NCI-H345 treated with DMSO at 0.1 percent for 48 hours (cell line): ENCODE results near the gene PNCK.
"Not testable (repeated sequence)": the region's sequence is repeated elsewhere in the genome, so short reads cannot be mapped to it uniquely, and the experiment has no call there.

Experiments
- DNase-seq: peaks from one replicate; lab custom pipeline; 2025; ENCODE audit not compliant: unreplicated experiment; lab: John Stamatoyannopoulos, UW

The PNCK gene

DNA sequence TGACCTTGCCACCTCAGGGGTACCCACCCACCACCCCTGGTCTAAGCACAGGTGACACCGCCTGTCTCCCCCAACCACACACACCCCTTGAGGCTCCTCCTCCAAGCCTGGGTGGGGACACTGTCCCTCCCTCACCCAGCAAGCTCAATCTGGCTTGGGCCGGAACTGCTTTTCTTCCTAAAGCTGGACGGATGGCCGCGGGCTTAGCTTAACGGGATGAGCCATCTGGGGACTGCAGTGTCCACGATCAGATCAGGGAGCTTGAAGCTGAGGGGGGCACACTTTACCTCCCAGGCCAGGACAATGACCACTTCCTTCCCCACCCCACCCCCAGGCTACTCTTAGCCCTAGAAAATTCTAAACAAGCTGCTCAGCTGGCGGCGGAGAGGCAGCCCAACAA lies 13.1 kb upstream of the PNCK start:
- DNase-seq = no peak

DNA sequence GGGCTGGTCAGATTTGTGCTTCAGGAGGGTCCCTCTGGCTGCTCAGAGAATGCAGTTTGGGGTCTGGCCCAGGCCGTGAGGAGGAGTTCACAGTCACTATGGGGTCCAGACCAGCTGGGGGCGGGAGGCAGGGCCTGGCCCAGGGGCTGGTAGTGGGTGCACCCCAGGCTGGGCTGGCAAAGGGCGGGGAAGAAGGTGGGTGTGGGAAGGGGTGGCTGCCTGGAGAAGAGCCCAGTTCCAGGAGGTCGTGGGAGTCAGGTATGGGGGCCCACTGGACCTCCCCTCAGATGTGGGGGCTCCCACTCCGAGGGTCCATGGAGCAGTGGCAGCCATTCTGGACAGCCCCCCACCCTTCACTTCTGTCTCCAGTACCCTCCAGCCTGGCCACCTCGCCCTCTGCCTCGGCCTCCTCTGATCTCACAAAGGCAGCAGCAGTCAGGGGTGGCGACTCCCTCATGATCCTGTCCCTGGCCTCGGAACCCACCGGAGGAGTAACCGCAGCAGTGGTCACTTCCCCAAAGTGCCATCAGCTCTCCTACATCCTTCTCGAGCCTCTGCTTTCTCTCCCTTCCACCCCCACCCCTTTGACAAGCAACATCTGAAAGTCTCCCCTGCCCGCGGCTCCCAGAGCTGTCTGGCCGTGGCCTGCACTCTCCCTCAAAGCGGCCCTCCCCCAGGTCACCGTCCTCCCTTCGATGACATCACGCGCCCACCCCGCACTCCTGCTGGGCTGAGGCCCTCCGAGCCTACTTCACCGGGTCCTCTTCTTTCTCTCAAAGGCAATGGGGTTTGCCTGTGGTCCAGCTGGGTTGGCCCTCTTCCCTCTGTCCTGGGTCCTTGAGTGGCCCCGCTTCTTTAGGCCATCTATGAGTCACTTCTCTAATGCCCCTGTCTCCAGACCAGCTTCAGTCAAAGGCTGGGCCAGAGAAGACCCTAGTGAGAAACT lies 12.4 kb upstream of the PNCK start:
- no peak for DNase-seq

DNA sequence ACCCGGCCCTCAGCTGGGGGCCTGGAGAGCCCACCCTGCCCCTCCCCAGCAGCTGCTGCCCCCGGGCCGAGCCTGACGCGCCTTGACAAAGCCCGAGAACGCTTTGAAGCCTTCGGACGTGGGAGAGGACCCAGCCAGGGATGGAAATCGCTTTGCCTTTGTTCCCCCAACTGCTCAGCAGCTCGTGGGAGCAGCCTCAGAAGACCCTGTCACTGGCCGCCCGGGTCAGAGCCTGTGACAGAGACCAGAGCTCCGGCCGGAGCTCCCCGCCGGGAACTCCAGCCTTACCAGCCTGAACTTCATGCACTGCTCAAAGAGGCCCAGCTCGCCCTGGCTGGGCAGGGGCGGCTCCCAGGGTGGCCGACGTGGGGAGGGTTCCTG lies 11.5 kb upstream of the PNCK start:
- DNase-seq = no peak

- no peak for DNase-seq
Observed at GRCh38 chrX:153684467-153685155, 11.0 kb upstream of the PNCK start.

- not testable (repeated sequence) for DNase-seq
Observed at GRCh38 chrX:153683486-153683885, 9.9 kb upstream of the PNCK start.

- no peak for DNase-seq
Observed at GRCh38 chrX:153681175-153681574, 7.6 kb upstream of the PNCK start.

DNA sequence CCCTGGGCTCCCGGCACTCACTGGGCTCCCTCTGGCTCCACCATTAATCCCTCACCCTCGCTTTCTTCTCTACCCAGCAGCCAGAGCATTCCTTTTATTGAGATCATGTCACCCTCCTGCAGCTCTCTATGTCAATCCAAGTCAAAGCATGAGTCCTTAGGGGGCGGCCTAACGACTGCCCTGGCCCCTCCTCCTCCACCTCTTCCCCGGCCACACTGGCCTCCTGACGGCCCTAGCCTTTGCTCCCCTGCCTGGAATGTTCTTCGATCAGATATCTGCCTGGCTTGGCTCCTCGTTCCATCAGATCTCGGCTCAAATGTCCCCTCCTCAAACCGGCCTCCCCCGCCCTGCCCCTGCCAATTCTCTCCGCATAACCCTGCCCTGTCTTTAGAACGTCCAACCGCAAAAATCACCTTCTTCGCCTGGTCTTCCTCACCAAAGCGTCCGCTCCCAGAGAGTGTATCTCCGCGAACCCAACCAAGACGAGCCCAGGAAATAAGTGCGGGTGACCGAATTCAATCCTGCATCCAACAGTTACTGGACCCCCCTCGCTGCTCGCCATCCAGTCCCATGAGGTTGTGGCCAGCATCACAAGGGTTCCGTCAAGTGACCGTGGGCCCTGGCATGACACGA lies 722 bp upstream of the PNCK start:
- no peak for DNase-seq

- no peak for DNase-seq
Observed at GRCh38 chrX:153672531-153673427, 834 bp downstream of the PNCK start.

DNA sequence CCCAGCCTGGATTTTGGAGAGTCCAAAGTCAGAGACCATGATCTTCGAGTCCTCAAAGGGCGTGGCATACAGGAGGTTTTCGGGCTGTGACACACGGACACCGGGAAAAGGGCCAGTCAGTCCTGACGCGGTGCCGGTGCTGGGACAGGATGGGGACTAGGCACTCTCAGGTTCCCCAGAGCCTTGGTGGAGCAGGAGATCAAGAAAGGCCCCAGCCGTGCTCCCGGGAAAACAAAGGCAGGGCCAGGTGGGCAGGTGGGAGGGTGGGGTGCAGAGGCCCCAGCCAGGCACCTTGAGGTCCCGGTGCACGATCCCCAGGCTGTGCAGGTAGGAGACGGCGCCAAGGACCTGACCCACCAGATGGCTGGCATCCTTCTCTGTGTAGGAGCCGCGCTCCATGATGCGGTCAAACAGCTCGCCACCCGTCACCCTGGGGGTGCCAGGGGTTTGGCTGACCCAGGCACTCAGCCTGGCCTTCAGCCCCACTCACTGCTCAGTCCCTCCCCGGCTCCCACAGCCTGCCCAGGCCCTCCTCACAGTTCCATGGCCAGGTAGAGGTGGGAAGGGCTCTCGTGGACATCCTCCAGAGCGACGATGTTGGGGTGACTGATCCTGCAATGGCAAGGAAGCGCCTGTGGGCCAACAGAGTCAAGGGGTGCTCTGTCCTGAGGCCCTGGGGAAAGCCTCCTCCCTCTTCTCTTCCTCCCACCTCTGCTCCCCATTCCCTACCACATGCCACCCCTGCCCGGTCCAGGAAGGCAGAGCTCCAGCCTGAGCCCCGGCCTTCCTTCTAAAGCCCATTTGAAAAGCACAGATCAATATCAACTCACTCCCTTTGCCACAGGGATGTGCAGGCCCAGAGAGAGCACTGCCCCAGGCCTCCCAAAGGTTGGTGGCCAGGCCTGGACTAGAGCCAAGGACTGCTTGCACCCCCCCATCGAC lies 1.8 kb downstream of the PNCK start:
- no peak for DNase-seq

GRCh38 chrX:153670748-153671588 lies 2.6 kb downstream of the PNCK start:
- DNase-seq = no peak

DNA sequence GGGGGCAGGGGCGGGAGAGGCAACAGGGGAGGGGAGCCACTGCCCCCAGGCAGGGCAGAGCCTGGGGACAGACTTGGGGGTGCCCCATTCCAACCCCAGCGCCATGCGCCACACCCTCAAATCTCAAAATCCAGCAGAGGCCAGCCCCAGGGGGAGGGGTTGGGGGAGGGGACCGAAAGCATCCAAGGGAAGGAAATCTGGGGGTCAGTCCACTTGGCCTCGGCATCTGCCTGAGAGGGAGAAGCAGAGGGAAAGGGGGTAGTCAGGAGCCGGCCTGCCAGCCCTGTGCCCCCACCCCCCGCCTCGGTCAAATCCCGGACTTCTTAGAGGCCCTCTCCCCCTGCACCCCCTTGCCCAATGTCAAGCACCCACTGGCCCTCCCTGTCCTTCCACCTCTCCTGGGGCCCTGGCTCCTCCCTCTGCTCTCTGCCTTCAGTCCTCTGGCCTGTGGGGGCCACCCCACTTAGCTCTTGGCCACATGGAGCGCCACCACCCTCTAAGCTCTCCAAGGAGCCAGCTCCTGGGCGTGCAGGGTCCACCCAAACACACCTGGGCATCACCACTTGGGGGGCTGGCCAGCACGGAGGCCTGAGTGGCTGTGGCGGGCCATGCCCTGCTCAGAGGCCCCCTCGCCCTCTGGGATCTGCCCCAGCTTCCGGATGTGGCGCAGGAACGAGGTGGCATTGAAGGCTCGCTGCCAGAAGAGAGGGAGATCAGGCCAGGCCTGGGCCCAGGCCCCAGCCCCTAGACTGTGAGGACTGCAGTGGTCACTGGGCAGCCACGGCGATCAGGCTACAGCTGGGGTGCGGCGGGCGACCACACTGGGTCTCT lies 3.5 kb downstream of the PNCK start:
- DNase-seq = no peak

DNA sequence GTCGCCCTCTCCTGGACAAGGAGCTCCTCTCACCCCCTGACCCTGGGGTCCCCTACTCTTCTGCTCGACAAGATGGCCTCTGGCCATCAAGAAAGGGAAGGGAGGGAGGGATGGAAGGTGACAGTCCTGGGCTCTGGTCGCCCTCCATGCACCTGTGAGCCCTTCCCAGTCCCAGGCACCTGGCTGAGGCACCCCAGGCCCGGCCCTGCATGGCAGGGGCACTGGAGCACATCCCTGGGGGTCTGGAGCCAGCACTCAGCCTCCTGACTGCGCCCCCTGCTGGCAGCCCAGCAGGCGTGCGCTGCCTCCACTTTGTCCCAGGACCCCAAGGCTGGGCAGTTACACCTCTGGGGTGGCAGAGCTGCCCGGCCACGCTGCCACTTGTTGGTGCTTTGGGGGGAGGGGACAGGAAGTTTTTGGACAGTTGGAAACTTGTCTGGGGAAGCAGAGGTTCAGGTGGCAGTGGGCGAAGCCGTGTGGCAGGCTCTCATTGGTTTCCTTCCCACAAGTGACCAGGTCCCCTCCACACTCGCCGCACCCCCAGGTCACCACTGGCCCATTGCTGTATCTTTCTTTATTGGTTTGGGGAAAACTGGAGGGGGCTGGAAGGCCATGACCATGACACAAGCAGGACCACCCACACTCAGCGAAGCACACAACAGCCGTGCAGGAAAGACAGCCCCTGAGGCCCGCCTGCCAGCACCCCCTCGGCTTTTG lies 4.3 kb downstream of the PNCK start:
- DNase-seq = no peak

GRCh38 chrX:153668423-153669173 lies 5.0 kb downstream of the PNCK start:
- no peak for DNase-seq

GRCh38 chrX:153667956-153668396 lies 5.6 kb downstream of the PNCK start:
- peak; percentile 48 for DNase-seq

GRCh38 chrX:153667281-153667955 lies 6.2 kb downstream of the PNCK start:
- DNase-seq = no peak

DNA sequence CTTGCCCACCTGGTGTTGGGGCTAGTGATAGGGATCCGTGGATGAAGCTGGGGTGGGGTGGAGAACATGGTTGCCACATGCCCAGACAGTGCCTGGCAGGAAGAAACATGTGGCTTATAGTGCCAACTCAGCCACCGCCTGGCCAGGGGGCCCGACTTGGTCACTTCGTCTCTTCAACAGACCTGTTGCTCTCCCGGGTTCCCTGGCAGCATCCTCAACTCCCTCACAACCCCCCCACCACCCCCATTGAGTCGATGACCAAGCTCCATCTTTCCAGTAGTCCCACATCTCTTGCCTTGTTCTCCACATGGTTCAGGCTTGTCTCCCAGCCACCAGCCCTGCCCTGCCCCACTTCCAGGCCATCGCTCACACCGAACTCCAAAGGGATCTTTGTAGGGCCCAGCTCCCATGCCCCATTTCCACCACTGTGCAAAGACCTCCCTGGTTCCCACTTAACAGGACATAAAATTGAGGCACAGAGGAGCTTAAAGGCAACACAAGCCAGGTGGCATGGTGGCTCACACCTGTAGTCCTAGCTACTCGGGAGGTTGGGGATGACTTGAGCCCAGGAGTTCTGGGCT lies 7.8 kb downstream of the PNCK start:
- no peak for DNase-seq
